Epithelial cell of proximal tubule (primary cell): Measurements from ENCODE around the gene CAPN9. TPM values are rescaled to one million over a fixed set of nuclear protein-coding genes. Genes with fewer than 3 reads are reported as not detected.
"Not testable (repeated sequence)": the region's sequence is repeated elsewhere in the genome, so short reads cannot be mapped to it uniquely, and the experiment has no call there.

Experiments
- DNase-seq: peaks from one replicate; pipeline ENCODE4 v3.0.0-alpha.2; 2011; ENCODE audit warnings: low read depth
- H3K4me3 ChIP-seq: 2 replicates; pipeline ENCODE4 v1.5.1; 2011; ENCODE audit warnings: low read depth, mild to moderate bottlenecking, low read length
- total RNA-seq: library from RNA; depleted of rRNA; stranded (reverse); fragments of >200 nt; gene quantifications from 2 replicates; pipeline ENCODE4 v1.2.3, GENCODE V29; 2015
- TF ChIP-seq, protein P1 (sequence below): conservative IDR thresholded peaks from 2 replicates; pipeline ENCODE4 v1.5.1; 2012; ENCODE audit warnings: low read depth, mild to moderate bottlenecking, low read length

CAPN9 gene
- total RNA-seq, 1 donor from 2014 or later: not detected

DNA sequence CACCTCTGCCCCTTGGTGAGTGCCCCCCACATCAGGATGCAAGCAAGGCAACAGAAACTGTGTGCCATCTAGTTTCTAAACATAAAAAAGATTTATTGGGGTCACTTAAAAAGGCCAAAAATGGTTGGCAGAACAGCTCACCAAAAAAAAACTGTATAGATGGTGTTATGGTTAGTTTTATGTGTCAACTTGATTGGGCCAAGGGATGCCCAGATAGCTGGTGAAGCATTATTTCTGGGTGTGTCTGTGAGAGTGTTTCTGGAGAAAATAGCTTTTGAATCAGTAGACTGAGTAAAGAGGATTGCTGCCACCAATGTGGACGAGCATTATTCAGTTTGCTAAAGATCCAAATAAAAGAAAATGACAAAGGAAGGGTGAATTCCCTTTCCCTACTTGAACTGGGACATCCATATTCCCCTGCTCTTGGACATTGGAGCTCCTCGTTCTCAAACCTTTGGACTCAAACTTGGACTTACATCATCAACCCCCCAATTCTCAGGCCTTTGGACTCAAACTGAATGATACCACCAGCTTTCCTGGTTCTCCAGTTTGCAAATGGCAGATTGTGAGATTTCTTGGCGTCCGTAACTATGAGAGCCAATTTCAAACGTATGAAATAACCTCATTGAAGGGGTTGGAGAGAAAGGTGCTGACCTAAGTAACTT, 16.9 kb downstream of the CAPN9 start:
- TF ChIP-seq, protein P1, sequence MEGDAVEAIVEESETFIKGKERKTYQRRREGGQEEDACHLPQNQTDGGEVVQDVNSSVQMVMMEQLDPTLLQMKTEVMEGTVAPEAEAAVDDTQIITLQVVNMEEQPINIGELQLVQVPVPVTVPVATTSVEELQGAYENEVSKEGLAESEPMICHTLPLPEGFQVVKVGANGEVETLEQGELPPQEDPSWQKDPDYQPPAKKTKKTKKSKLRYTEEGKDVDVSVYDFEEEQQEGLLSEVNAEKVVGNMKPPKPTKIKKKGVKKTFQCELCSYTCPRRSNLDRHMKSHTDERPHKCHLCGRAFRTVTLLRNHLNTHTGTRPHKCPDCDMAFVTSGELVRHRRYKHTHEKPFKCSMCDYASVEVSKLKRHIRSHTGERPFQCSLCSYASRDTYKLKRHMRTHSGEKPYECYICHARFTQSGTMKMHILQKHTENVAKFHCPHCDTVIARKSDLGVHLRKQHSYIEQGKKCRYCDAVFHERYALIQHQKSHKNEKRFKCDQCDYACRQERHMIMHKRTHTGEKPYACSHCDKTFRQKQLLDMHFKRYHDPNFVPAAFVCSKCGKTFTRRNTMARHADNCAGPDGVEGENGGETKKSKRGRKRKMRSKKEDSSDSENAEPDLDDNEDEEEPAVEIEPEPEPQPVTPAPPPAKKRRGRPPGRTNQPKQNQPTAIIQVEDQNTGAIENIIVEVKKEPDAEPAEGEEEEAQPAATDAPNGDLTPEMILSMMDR: no peak
- DNase-seq: no peak
- H3K4me3 ChIP-seq: no peak overlapping the region

GRCh38 chr1:230766318-230766717, 19.1 kb downstream of the CAPN9 start:
- DNase-seq: no peak
- no peak overlapping the region for H3K4me3 ChIP-seq
- TF ChIP-seq, protein P1: no peak

GRCh38 chr1:230767859-230768612, 20.8 kb downstream of the CAPN9 start:
- DNase-seq, H3K4me3 ChIP-seq: not testable (repeated sequence)

GRCh38 chr1:230768903-230769570, 21.8 kb downstream of the CAPN9 start:
- TF ChIP-seq, protein P1: no peak
- no peak overlapping the region for H3K4me3 ChIP-seq
- no peak for DNase-seq

- no peak overlapping the region for H3K4me3 ChIP-seq
- TF ChIP-seq, protein P1: no peak
- DNase-seq: no peak
These were observed 23.1 kb downstream of the CAPN9 start for GRCh38 chr1:230770317-230770716.

DNA sequence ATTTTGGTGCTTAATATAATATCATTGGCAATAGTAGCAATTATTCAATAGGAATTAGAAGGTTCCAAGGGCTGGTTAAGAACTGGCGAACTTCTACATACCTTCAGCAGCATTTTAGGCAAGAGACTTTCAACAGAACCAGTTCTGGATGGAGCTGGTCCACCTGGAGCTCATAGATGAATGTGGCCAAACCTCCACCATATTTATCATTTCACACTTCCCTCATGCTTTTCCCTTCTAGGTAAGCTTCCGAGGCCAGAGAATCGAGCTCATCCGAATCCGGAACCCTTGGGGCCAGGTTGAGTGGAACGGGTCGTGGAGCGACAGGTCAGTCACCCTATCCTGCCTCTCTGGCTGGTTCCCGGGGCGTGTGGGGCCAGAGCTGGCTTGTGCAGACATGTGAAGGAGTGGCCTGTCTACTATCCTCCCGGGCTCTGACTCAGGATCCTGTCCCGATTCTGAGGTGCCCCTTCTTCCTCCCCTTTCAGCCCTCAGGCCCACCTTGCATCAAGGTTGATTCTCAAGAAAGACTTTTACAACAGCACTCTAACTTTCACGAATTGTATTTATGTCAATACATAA, 24.7 kb downstream of the CAPN9 start:
- H3K4me3 ChIP-seq: no peak overlapping the region
- TF ChIP-seq, protein P1: no peak
- no peak for DNase-seq
